ENCODE data around the gene WDHD1.
A peak's percentile ranks its signal among the peaks of the same experiment; 100 is the strongest.
"Not testable (repeated sequence)": the region's sequence is repeated elsewhere in the genome, so short reads cannot be mapped to it uniquely, and the experiment has no call there.

WDHD1 gene

DNA sequence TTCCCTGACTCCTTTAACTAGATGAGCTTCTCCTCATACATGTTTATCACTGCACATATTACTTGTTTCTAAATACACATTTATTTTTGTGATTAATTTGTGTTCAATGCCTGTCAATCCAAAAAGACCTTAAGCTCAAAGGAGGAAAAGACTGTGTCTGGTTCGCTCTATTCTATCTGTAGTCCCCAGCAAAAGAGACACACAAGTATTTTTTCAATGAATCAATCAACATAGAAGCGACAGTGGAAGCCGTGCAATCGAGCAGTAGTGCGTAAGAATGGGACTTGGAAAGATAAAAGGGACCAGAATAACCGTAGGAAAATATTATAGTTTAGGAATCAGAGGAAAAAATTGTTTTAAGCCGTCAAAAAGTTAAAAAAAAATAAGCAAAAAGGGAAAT is 951 bp downstream of the WDHD1 start:
- Mint-ChIP-seq H3K9me3 (no peaks in the 10 kb centered on the region), H3K36me3 (ENCODE audit: low read depth) (peaks cover 14% of the 10 kb centered on the region), H3K4me3 (peak overlapping the region; percentile 95), H3K4me1 (ENCODE audit: low read depth) (peaks cover 51% of the 10 kb centered on the region), H3K27ac (peak overlapping the region; percentile 96), H3K27me3 (ENCODE audit: low read depth) (no peaks in the 10 kb centered on the region)

DNA sequence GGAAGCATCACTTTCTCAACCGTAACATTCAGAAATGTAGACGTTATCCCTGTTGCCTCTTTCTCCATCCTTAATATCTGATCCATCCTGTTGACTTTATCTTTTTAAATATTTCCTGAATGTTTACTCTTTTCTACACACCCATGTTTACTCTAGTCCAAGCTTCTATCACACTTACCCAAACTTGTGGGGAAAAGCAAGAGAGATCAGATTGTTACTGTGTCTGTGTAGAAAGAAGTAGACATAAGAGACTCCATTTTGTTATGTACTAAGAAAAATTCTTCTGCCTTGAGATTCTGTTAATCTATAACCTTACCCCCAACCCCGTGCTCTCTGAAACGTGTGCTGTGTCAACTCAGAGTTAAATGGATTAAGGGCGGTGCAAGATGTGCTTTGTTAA is 2.5 kb downstream of the WDHD1 start:
- H3K9me3 Mint-ChIP-seq; H3K4me3 Mint-ChIP-seq; H3K27ac Mint-ChIP-seq; H3K27me3 Mint-ChIP-seq (ENCODE audit: low read depth): not testable (repeated sequence)
- H3K36me3 Mint-ChIP-seq (ENCODE audit: low read depth) = peaks cover 15% of the 10 kb centered on the region
- H3K4me1 Mint-ChIP-seq (ENCODE audit: low read depth) = peaks cover 46% of the 10 kb centered on the region

DNA sequence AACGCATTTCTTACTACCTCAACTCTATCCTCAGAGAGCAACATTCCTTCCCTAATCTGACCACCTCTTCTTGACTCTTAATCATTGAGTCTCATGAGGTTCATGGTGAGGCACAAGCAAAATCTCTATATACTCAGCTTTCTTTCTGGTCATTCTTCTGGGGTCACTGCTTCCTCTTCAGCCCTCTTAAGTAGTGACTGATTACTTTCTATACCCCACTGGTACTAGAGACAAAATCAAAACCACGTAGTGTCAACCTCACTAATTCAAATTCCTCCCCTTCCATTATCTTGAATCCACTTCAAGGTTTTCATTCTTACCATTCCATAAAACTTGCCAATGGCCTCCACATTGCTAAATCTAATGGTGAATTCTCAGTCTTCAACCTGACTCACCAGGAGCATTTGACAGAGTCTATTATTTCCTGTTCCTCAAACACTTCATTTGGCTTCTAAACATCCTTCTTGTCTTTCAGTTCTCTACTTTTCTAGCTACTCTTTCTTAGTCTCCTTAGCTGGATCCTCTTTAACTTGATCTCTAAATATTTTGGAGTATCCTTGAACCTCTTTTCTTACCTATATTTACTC is 6.8 kb downstream of the WDHD1 start:
- H3K27me3 Mint-ChIP-seq (ENCODE audit: low read depth) = no peaks in the 10 kb centered on the region
- H3K27ac Mint-ChIP-seq = no peak overlapping the region
- H3K36me3 Mint-ChIP-seq (ENCODE audit: low read depth) = peaks cover 19% of the 10 kb centered on the region
- H3K4me1 Mint-ChIP-seq (ENCODE audit: low read depth) = peaks cover 18% of the 10 kb centered on the region
- H3K9me3 Mint-ChIP-seq = no peaks in the 10 kb centered on the region
- no peak overlapping the region for H3K4me3 Mint-ChIP-seq

DNA sequence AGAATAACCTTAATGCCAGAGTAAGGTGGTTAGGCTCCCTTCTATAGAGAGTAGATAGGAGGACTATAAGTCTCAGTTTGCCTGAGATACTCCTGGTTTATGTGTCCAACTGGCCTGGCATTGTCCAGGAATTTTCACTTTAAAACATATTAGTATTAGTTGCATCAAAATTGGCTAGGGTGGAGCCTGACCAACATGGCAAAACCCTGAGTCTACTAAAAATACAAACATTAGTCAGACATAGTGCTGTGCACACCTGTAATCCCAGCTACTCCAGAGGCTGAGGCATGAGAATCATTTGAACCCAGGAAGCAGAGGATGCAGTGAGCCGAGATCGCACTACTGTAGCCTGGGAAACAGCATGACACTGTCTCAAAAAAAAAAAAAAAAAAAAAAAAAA is 11.9 kb downstream of the WDHD1 start:
- H3K4me3 Mint-ChIP-seq = no peak overlapping the region
- H3K9me3 Mint-ChIP-seq = no peaks in the 10 kb centered on the region
- peaks cover 5% of the 10 kb centered on the region for H3K4me1 Mint-ChIP-seq (ENCODE audit: low read depth)
- no peak overlapping the region for H3K27ac Mint-ChIP-seq
- no peaks in the 10 kb centered on the region for H3K27me3 Mint-ChIP-seq (ENCODE audit: low read depth)
- H3K36me3 Mint-ChIP-seq (ENCODE audit: low read depth) = peaks cover 32% of the 10 kb centered on the region

DNA sequence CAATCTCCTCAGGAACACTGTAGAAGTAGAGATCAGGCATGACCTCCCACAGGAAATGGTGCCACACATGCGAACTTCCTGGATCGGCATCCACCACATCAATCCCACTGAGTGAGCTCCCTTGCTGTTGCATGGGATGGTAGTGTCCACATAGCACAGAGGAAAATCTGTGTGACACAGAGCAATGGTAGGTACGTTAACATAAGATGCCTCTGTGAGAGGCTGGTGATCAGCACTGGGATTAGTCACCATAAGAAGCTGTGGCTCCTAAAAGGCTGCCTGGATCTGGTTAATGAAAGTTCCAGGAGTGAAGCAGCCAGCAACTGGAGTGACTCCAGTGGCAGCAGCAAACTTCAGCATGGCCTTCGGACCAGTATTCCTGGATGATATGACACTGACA is 21.8 kb downstream of the WDHD1 start:
- H3K27ac Mint-ChIP-seq = no peak overlapping the region
- no peaks in the 10 kb centered on the region for H3K9me3 Mint-ChIP-seq
- peaks cover 27% of the 10 kb centered on the region for H3K36me3 Mint-ChIP-seq (ENCODE audit: low read depth)

DNA sequence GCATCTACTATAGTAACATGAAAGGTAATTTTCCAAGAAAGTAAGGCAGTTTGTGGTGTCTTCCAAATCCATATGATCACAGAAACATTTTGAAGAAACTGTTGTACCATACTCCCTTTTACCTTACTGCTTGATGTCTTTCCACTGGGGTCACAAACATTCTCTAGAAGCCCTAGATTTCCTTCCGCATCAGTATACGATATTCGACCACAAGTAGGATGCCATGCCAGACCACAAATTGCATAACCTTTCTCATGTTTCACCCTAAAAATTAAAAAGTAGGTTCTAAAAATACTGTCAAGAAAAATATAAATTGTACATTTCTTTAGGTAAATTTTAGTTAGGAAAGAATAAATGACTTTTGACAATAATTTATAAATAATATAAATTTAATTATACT is 26.5 kb downstream of the WDHD1 start:
- Mint-ChIP-seq H3K36me3 (ENCODE audit: low read depth) (peaks cover 29% of the 10 kb centered on the region), H3K9me3 (no peaks in the 10 kb centered on the region), H3K27ac (no peak overlapping the region), H3K4me1 (ENCODE audit: low read depth) (peaks cover 2% of the 10 kb centered on the region), H3K27me3 (ENCODE audit: low read depth) (no peaks in the 10 kb centered on the region), H3K4me3 (no peak overlapping the region)

More for the DNA sequence above, 21.8 kb downstream of the WDHD1 start:
- Mint-ChIP-seq H3K27me3 (ENCODE audit: low read depth) (no peaks in the 10 kb centered on the region), H3K4me1 (ENCODE audit: low read depth) (peaks cover 2% of the 10 kb centered on the region), H3K4me3 (no peak overlapping the region)

DNA sequence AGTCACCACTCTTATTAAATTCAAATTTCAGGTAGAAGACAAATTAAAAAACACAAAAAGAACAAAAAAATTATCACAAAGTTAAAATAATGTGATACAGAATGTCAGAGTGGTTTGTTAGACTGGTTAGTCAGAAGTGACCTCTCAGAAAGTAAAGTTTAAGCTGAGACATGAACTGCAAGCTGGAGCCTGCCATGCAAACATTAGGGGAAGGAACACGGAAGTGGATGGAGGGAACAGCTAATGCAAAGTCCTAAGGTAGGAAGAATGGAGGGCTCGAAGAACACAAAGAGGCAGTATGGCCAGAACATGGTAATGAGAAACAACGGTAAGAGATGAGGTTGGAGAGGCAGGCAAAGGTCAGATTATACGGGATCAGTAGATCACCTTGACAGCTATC is 41.7 kb downstream of the WDHD1 start:
- no peak overlapping the region for H3K4me3 Mint-ChIP-seq
- H3K4me1 Mint-ChIP-seq (ENCODE audit: low read depth) = no peaks in the 10 kb centered on the region
- no peaks in the 10 kb centered on the region for H3K27me3 Mint-ChIP-seq (ENCODE audit: low read depth)
- peaks cover 43% of the 10 kb centered on the region for H3K36me3 Mint-ChIP-seq (ENCODE audit: low read depth)
- H3K9me3 Mint-ChIP-seq = peaks cover 5% of the 10 kb centered on the region
- no peak overlapping the region for H3K27ac Mint-ChIP-seq

DNA sequence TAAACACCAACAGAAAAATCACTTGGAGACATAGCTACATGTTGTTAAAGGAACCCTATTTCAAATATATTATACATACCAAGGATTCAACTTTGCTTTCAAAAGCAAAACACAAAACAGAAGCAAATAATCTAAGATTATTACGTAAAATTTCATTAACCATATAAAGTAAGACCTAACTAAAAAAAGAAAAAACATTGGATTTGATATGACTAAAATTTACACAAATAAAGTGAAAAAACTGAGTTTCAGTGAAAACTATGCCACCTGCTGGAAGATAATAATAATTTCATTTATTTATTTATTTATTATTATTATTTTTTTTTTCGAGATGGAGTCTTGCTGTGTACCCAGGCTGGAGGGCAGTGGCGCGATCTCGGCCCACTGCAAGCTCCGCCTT is 45.2 kb downstream of the WDHD1 start:
- Mint-ChIP-seq H3K27me3 (ENCODE audit: low read depth) (no peaks in the 10 kb centered on the region), H3K36me3 (ENCODE audit: low read depth) (peaks cover 43% of the 10 kb centered on the region), H3K4me1 (ENCODE audit: low read depth) (peaks cover 5% of the 10 kb centered on the region), H3K9me3 (peaks cover 5% of the 10 kb centered on the region), H3K27ac (no peak overlapping the region), H3K4me3 (no peak overlapping the region)

DNA sequence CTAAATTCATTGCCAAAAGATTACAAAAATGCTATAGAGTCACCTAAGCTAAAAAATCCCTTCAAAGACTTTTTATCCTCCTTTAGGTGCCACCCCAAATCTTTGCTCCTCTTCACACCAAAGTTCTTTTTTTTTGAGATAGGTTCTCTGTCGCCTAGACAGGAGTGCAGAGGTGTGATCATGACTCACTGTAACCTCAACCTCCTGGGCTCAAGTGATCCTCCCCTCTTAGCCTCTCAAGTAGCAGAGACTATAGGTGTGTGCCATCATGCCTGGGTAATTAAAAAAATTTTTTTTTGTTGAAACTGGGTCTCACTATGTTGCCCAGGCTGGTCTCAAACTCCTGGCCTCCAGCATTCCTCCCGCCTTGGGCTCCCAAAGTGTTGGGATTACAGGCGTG is 47.9 kb downstream of the WDHD1 start:
- peaks cover 5% of the 10 kb centered on the region for H3K4me1 Mint-ChIP-seq (ENCODE audit: low read depth)
- no peak overlapping the region for H3K4me3 Mint-ChIP-seq
- no peaks in the 10 kb centered on the region for H3K9me3 Mint-ChIP-seq
- H3K27ac Mint-ChIP-seq = no peak overlapping the region
- peaks cover 28% of the 10 kb centered on the region for H3K36me3 Mint-ChIP-seq (ENCODE audit: low read depth)
- no peaks in the 10 kb centered on the region for H3K27me3 Mint-ChIP-seq (ENCODE audit: low read depth)

DNA sequence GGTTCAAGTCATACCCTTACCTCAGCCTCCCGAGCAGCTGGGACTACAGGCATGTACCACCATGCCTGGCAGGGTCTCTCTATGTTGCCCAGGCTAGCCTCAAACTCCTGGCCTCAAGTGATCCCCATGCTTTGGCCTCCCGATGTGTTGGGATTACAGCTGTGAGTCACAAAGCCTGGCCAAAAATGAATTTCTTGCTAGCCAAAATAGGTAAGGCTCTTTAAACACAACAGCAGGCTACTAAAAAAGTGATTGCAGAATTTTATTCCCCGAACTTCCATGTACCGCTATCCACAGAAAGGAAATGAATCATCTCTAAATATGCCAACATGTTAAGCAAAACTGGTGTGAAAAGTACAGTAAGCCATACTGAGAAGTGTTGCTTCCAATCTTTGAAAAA is 50.6 kb downstream of the WDHD1 start:
- Mint-ChIP-seq H3K9me3 (no peaks in the 10 kb centered on the region), H3K4me3 (no peak overlapping the region), H3K27me3 (ENCODE audit: low read depth) (no peaks in the 10 kb centered on the region), H3K27ac (no peak overlapping the region), H3K36me3 (ENCODE audit: low read depth) (peaks cover 28% of the 10 kb centered on the region), H3K4me1 (ENCODE audit: low read depth) (peaks cover 5% of the 10 kb centered on the region)

DNA sequence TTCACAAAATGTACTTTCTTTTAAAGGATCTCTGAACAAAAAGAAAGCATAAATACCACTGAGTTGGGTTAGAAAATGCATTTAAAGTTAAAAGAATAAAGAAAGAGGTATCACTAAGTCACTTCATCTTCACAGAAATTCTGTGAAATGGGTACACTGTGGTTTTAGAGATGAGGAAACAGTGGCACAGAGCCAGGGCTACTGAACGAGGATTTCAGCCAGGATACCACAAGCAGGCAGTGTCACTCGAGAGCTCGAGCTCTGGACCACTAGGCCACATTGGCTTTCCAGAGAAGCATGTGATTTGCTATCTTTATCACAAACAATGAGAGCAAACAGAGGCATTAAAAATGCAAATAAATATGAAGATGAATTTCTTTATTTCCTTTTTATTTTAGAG is 51.0 kb downstream of the WDHD1 start:
- Mint-ChIP-seq H3K4me3 (no peak overlapping the region), H3K27ac (peak overlapping the region; percentile 49), H3K36me3 (ENCODE audit: low read depth) (peaks cover 30% of the 10 kb centered on the region), H3K27me3 (ENCODE audit: low read depth) (no peaks in the 10 kb centered on the region), H3K4me1 (ENCODE audit: low read depth) (peaks cover 5% of the 10 kb centered on the region), H3K9me3 (no peaks in the 10 kb centered on the region)

DNA sequence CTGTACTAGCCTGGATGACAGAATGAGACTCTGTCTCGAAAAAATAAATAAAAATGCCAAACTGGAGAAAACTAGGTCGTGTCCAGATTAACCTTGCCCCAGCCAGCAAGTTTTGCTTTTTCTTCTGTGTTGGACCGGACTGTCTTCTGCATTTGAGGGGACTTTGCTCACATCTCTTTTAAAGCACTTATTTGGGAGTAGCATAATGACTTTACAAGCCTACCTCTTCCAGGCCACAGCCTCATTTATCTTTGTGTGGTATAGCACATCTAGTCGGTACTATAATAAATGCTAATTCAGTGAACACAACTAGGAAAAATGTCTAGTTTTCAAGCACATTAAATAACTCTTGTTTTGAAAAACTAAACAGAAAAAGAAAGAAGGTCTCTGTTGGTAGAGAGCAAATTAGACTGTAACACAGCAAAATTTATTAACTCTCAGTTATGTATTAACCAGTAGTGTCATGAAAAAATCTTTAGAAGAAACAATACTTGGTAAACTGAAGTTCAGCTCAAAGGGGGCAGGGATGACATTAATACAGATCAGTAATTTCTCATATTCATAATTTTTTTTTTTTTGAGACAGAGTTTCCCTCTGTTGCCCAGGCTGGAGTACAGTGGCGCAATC is 52.0 kb downstream of the WDHD1 start:
- Mint-ChIP-seq H3K4me1 (ENCODE audit: low read depth) (peaks cover 5% of the 10 kb centered on the region), H3K27me3 (ENCODE audit: low read depth) (no peaks in the 10 kb centered on the region), H3K4me3 (no peak overlapping the region), H3K36me3 (ENCODE audit: low read depth) (peaks cover 36% of the 10 kb centered on the region), H3K9me3 (no peaks in the 10 kb centered on the region), H3K27ac (no peak overlapping the region)

DNA sequence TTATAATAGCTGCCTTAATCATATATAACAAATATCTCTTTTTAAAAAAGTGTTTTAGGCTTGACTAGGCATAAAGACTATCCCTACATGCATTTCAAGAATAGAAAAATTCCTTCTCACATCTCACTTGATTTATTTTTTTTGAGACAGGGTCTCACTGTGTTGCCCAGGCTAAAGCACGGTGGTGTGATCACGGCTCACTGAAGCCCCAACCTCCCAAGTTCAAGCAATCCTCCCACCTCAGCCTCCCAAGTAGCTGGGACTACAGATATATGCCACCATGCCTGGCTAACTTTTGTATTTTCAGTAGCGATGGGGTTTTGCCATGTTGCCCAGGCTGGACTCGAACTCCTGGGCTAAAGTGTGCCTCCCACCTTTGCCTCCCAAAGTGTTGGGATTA is 59.4 kb downstream of the WDHD1 start:
- Mint-ChIP-seq H3K36me3 (ENCODE audit: low read depth) (peaks cover 33% of the 10 kb centered on the region), H3K27me3 (ENCODE audit: low read depth) (no peaks in the 10 kb centered on the region), H3K9me3 (no peaks in the 10 kb centered on the region), H3K27ac (no peak overlapping the region), H3K4me3 (no peak overlapping the region), H3K4me1 (ENCODE audit: low read depth) (peaks cover 15% of the 10 kb centered on the region)

DNA sequence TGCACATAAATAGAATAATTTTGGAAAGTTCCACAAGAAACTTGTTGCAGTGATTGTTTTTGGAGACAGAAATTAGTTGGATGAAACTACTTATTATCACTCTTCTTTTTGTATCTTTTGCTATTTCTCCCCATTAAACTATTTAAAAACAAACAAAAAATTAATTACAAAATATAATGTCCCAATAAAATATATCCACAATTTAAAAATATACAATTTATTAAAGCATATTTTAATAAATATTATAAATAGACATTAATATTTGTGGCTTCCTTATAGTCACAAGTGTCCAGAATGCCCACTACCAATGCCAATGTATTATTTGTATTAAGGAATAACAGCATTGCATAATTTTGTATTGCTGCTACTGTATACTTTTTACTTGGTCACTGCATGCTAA is 71.8 kb downstream of the WDHD1 start:
- Mint-ChIP-seq H3K36me3 (ENCODE audit: low read depth) (peaks cover 29% of the 10 kb centered on the region), H3K27ac (no peak overlapping the region), H3K4me3 (no peak overlapping the region), H3K27me3 (ENCODE audit: low read depth) (no peaks in the 10 kb centered on the region), H3K9me3 (no peaks in the 10 kb centered on the region), H3K4me1 (ENCODE audit: low read depth) (no peaks in the 10 kb centered on the region)

DNA sequence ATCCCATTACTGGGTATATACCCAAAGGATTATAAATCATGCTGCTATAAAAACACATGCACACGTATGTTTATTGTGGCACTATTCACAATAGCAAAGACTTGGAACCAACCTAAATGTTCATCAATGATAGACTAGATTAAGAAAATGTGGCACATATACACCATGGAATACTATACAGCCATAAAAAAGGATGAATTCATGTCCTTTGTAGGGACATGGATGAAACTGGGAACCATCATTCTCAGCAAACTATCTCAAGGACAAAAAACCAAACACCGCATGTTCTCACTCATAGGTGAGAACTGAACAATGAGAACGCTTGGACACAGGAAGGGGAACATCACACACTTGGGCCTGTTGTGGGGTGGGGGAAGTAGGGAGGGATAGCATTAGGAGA is 73.3 kb downstream of the WDHD1 start:
- not testable (repeated sequence) for H3K27me3 Mint-ChIP-seq (ENCODE audit: low read depth); H3K4me3 Mint-ChIP-seq; H3K9me3 Mint-ChIP-seq; H3K27ac Mint-ChIP-seq; H3K4me1 Mint-ChIP-seq (ENCODE audit: low read depth)
- H3K36me3 Mint-ChIP-seq (ENCODE audit: low read depth) = peaks cover 33% of the 10 kb centered on the region

DNA sequence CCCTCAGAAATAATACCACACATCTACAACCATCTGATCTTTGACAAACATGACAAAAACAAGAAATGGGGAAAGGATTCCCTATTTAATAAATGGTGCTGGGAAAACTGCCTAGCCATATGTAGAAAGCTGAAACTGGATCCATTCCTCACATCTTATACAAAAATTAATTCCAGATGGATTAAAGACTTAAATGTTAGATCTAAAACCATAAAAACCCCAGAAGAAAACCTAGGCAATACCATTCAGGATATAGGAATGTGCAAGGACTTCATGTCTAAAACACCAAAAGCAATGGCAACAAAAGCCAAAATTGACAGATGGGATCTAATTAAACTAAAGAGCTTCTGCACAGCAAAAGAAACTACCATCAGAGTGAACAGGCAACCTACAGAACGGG is 74.1 kb downstream of the WDHD1 start:
- H3K4me1 Mint-ChIP-seq (ENCODE audit: low read depth); H3K9me3 Mint-ChIP-seq; H3K27me3 Mint-ChIP-seq (ENCODE audit: low read depth); H3K4me3 Mint-ChIP-seq; H3K27ac Mint-ChIP-seq: not testable (repeated sequence)
- H3K36me3 Mint-ChIP-seq (ENCODE audit: low read depth) = peaks cover 29% of the 10 kb centered on the region

All from T-helper 1 cell treated with Interleukin-12 subunit alpha and Interleukin-12 subunit beta and Interleukin-4 antibody, amounts not matched to agents 30 μg/mL and 1 μg/mL, for 36 hours (primary cell).